D341Med (cell line): ENCODE measurements around the gene CEP70.
"Not testable (repeated sequence)": the region's sequence is repeated elsewhere in the genome, so short reads cannot be mapped to it uniquely, and the experiment has no call there.

Source experiments
- DNase-seq: peaks from one replicate; pipeline ENCODE4 v3.0.0; 2012; ENCODE audit warnings: low spot score

CEP70 gene

GRCh38 chr3:138471481-138471880, 122.6 kb downstream of the CEP70 start:
- DNase-seq, result no peak

DNA sequence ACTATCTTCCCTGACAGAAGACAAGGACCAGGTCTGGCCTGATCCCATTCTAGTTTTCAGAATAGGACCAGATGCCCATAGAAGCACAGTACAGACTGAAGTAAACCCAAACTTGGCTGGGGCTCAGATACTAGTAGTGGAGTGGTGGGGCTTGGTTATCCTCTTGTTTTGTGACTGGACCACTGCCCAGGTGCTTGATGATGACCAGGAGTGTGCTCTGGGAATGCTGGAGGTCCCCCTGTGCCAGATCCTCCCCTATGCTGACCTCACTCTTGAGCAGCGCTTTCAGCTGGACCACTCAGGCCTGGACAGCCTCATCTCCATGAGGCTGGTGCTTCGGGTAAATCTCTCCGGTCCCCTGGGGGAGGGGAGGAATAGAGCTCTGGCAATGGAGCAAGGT, 123.4 kb downstream of the CEP70 start:
- no peak for DNase-seq

- DNase-seq, result no peak
These were observed 124.2 kb downstream of the CEP70 start for GRCh38 chr3:138469874-138470273.

DNA sequence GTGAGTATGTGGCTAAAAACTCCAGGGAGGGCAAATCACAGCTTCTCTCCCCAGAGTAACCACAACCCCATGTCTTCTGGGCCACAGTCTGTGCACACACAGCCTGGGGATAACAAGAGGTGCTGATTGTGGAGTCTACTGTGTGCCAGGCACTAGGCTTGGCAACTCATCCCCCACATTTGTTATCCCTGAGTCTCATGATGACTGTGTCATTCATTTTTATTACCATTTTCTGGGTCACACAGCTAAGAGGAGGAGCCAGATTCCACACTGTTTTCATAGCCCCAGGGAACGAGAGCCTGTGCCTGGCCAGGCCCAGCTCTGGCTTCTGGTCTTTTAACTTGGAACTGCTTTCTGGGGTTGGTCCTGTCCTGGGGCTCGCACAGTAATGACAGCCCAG, 125.2 kb downstream of the CEP70 start:
- DNase-seq, result no peak

DNA sequence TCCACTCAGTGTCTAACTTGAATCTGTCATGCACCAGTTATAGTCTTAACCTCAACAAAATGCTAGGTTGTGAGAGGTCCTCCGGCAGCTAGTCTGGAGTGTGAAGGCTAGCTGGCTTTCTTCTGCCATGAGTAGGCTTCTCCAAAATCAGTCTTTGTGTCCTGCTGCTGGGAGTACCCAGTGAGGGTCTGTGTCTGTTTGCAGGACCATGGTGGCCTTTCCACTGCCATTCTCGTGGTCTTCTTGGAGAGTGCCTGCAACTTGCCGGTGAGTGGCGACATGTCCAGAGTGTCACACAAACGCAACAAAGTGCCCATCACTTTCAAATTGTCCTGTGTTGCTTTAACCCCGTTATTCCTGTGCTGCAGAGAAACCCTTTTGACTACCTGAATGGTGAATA, 125.6 kb downstream of the CEP70 start:
- DNase-seq, result no peak

- DNase-seq, result no peak
These were observed 126.1 kb downstream of the CEP70 start for GRCh38 chr3:138467931-138468330.

GRCh38 chr3:138465925-138466324, 128.1 kb downstream of the CEP70 start:
- no peak for DNase-seq

GRCh38 chr3:138465451-138465850, 128.6 kb downstream of the CEP70 start:
- no peak for DNase-seq

DNA sequence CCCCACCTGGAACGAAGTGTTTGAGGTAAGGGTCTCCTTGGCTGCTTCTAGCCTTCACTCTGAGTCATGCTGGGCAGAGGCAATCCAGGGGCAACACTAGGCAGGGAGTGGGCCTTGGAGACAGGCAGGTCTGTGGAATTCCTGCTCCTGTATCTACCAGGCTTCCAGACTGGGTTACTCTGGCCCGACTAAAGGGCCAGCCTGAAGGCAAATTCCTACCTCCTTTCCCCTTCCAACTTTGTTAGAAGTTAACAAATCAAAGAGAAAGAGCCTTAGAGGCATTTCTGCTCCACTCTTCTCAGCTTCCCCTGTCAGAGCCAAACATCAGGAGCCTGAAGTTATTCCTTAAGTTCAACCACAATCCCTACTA, 129.6 kb downstream of the CEP70 start:
- no peak for DNase-seq

- DNase-seq, result no peak
These were observed 130.2 kb downstream of the CEP70 start for GRCh38 chr3:138463724-138464490.

- DNase-seq, result no peak
These were observed 132.2 kb downstream of the CEP70 start for GRCh38 chr3:138461896-138462295.

GRCh38 chr3:138461246-138461645, 132.8 kb downstream of the CEP70 start:
- DNase-seq, result no peak

DNA sequence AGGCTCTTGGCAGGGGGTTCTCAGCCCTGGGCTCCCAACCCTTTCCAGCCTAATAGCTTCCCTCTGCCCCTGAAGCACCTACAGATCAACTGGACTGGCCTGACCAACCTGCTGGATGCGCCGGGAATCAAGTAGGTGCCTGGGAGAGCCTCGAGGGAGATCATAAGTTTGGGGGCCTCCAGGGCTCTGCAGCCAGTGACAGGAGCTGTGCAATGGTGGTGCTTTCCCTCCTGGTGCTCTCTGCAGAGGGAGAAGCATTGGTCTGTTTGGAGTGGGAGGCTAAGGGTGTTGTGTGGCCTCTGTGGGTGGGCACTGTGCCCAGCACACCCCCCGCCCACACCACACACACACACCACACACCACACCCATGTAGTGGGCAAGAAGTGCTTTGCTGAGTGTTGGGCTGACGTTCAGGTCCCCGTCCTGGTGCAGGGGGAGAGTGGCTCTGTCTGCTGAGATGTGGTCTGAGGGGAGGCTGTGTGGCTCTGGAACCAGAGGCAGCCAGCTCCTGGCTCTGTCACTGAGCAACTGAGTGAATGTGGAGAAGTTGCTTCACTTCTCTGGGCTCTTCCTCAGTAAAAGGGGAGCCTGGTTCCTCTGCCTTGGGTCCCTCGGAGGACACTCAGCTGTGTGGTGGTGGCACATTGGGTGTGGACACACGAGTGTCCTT, 133.4 kb downstream of the CEP70 start:
- DNase-seq, result no peak

GRCh38 chr3:138459619-138460535, 134.2 kb downstream of the CEP70 start:
- DNase-seq, result no peak

- no peak for DNase-seq
These were observed 135.1 kb downstream of the CEP70 start for GRCh38 chr3:138458774-138459499.

DNA sequence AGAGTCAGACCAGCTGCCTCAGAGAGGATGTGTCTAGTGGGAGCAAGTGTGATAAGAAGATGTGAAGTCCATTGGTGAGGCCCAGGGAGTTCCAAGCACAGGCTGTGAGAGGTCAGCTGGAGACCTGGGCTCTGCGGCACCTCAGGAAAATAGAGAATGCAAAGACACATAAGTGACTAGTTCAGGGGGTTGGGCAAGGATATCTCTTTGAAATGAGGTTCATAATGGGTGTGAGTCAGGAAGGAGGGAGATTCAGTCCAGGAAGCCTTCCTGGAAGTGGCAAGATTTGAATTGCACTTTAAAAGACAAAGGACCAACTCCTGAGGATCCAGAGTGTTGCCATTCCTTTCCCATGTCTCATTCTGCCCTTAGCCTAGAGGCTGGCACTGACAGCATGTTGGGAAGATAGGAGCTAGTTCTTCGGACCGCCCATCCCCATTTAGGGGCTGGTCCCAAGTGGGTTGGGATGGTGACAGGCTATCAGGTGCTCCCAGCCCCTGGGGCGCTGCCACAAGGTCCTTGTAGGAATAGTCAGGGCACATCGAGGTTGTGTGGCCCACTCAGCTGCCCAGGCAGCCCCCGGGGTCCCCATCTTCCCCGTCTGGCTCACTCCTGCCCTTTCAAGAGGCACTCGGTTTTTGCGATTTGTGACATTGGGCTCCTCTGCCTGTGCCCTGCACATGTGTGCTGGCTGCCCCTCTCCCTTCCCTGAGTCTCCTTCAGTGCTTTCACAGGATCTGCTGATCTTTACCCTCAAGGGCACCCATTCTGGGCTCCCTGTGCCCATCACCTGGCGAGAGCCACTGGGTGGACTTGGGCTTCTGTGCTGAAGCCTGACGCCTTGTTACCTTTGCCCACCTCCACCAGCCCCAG, 136.0 kb downstream of the CEP70 start:
- no peak for DNase-seq

GRCh38 chr3:138456961-138457862, 136.8 kb downstream of the CEP70 start:
- no peak for DNase-seq

DNA sequence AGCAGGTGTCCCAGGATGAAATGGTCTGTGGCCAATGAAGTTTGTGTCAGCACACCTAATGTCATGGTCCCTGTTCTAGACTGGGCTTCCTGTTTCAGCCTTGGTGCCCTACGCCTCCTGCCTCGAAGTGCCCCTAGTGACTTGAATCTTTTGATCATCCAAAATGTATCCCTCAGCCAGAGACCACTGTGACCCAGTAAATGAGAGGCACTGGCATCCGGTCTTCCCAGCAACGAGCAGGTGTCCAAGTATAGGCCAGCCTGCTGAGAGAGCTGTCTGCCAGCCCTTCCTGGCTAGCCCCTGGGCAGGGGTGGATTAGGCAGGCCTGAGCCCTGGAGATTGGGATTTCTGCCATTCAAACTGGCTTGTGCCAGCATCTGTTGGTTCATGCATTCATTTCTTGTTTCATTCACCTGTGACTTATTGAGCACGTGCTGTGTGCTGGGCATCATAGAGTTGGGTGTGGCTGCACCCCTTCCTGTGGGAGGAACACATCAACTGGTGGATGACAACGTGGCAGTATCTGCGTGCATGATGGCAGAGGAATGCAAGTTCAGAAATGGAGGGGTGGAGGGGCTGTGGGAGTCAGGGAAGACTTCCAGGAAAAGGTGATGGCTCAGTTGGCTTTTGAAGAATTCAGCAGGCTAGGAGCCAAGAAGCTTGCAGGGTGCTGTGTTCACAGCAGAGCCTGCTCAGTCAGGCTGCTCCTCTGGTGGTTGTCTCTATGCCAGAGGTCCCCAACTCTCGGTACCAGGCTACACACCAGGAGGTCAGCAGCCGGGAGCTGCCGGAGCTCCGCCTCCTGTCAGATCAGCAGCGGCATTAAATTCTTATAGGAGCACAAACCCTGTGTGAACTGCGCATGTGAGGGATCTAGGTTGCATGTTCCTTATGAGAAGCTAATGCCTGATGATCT, 138.0 kb downstream of the CEP70 start:
- DNase-seq, result no peak

- DNase-seq, result not testable (repeated sequence)
These were observed 140.1 kb downstream of the CEP70 start for GRCh38 chr3:138453940-138454339.
